Chondrocyte (in vitro differentiated cells): ENCODE data around the gene AP1S1. TPM values are rescaled to one million over a fixed set of nuclear protein-coding genes. Genes with fewer than 3 reads are reported as not detected.
"Not testable (repeated sequence)": the region's sequence is repeated elsewhere in the genome, so short reads cannot be mapped to it uniquely, and the experiment has no call there.

Experiments
- DNase-seq: peaks from one replicate; pipeline ENCODE4 v3.0.0; 2021; ENCODE audit warnings: mixed read lengths, low spot score
- H3K27ac Mint-ChIP-seq: one replicate; pipeline ENCODE4 v1.8.0; 2021; ENCODE audit warnings: mild to moderate bottlenecking, moderate library complexity, mixed read lengths; ENCODE audit not compliant: unreplicated experiment
- H3K27me3 Mint-ChIP-seq: 2 replicates; pipeline ENCODE4 v1.8.0; 2021; ENCODE audit warnings: low read depth, mixed read lengths
- H3K36me3 Mint-ChIP-seq: 2 replicates; pipeline ENCODE4 v1.8.0; 2021; ENCODE audit warnings: low read depth, mixed read lengths
- H3K4me1 Mint-ChIP-seq: 2 replicates; pipeline ENCODE4 v1.8.0; 2021; ENCODE audit warnings: low read depth, mild to moderate bottlenecking, mixed read lengths
- H3K4me3 Mint-ChIP-seq: one replicate; pipeline ENCODE4 v1.8.0; 2021; ENCODE audit warnings: mild to moderate bottlenecking, moderate library complexity, mixed read lengths; ENCODE audit not compliant: unreplicated experiment
- H3K9me3 Mint-ChIP-seq: 2 replicates; pipeline ENCODE4 v1.8.0; 2021; ENCODE audit warnings: low read depth, mixed read lengths
- CTCF ChIP-seq: fragments of 200-600 bp; sonication (generic); IDR thresholded peaks from 2 replicates; pipeline ENCODE4 v1.5.0; 2021; ENCODE audit warnings: antibody characterized with exemption, mild to moderate bottlenecking, moderate library complexity
- total RNA-seq: library from RNA; stranded (reverse); gene quantifications from 3 replicates; pipeline ENCODE4 v1.2.1, GENCODE V29; 2021

Gene AP1S1
- total RNA-seq, 1 donor from 2014 or later: 60.4 TPM

DNA sequence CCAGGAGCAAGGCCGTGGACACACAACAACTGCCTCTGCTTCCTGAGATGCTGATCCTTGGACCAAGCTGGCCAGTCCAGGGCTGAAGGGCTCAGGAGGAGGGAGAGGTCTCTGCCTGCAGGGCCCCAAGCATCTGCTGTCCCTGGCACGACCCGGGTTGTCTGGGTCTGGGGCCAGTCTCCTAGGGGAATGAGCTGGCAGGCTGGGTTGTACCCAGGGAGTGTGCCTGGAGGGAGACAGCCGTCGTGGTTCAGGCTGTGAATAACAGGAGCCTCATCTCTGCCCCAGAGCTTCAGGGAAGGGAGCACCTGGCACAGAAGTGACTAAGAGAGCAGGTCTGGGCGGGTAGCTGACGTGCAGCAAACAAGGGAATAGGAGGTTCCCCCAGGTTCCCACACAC is 45.3 kb upstream of the AP1S1 start:
- Mint-ChIP-seq H3K4me1 (peaks cover 64% of the 10 kb centered on the region), H3K9me3 (no peaks in the 10 kb centered on the region), H3K4me3 (no peak overlapping the region), H3K27ac (peak overlapping the region; percentile 83), H3K27me3 (no peaks in the 10 kb centered on the region), H3K36me3 (no peaks in the 10 kb centered on the region)
- no peak for TF ChIP-seq CTCF
- DNase-seq: no peak

DNA sequence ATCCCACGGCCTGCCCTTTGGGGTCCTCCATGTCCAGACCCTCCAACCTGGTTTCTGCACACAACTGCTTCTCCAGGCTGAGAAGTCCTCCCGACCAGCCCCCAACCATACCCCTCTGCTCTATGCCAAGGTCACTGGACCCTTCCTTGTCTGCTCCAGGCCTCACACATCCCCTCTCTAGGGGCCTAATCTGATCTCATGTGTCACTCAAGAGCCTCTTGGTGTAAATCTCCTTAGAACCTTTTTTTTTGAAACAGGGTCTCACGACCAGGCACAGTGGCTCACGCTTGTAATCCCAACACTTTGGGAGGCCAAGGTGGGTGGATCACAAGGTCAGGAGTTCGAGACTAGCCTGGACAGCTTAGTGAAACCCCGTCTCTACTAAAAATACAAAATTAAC is 44.9 kb upstream of the AP1S1 start:
- no peaks in the 10 kb centered on the region for H3K36me3 Mint-ChIP-seq
- H3K4me1 Mint-ChIP-seq: peaks cover 65% of the 10 kb centered on the region
- no peak for TF ChIP-seq CTCF
- H3K4me3 Mint-ChIP-seq: no peak overlapping the region
- no peaks in the 10 kb centered on the region for H3K9me3 Mint-ChIP-seq
- H3K27me3 Mint-ChIP-seq: no peaks in the 10 kb centered on the region
- peak overlapping the region; percentile 83 for H3K27ac Mint-ChIP-seq
- no peak for DNase-seq

DNA sequence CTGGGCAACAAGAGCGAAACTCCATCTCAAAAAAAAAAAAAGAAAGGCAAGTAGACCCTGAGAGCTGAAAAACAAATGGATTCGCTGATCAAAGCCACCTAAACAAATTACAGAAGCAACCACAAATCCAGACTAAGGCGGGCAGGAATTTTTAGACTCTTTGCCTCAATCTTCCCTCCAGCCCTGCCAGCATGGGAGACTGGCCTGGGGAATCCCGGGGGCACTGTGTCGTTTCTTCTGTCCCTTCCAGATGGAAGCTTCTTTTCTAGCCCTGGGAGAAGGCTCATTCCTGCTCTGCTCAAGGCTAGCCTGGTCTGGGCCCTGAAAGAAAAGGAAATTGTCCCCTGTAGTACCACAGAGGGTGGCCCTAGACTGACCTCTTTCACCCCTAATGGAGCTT is 43.0 kb upstream of the AP1S1 start:
- Mint-ChIP-seq H3K4me1 (peaks cover 65% of the 10 kb centered on the region), H3K36me3 (no peaks in the 10 kb centered on the region), H3K27ac (peak overlapping the region; percentile 94), H3K9me3 (no peaks in the 10 kb centered on the region), H3K27me3 (no peaks in the 10 kb centered on the region), H3K4me3 (no peak overlapping the region)
- no peak for TF ChIP-seq CTCF
- no peak for DNase-seq

GRCh38 chr7:101112233-101112632 is 42.0 kb upstream of the AP1S1 start:
- H3K4me3 Mint-ChIP-seq: peak overlapping the region; percentile 31
- no peaks in the 10 kb centered on the region for H3K27me3 Mint-ChIP-seq
- H3K4me1 Mint-ChIP-seq: peaks cover 75% of the 10 kb centered on the region
- H3K9me3 Mint-ChIP-seq: no peaks in the 10 kb centered on the region
- DNase-seq: peak; percentile 95
- peak overlapping the region; percentile 94 for H3K27ac Mint-ChIP-seq
- no peaks in the 10 kb centered on the region for H3K36me3 Mint-ChIP-seq
- TF ChIP-seq CTCF: no peak

DNA sequence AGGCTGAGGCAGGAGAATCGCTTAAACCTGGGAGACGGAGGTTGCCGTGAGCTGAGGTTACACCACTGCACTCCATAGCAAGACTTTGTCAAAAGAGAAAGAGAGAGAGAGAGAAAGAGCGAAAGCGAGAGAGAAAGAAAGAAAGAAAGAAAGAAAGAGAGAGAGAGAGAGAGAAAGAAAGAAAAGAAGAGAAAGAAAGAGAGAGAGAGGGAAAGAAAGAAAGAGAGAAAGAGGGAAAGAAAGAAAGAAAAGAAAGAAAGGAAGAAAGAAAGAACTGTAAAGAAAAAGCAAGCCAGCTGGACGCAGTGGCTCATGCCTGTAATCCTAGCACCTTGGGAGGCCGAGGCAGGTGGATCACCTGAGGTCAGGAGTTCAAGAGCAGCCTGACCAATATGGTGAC is 41.1 kb upstream of the AP1S1 start:
- not testable (repeated sequence) for H3K4me3 Mint-ChIP-seq, H3K27me3 Mint-ChIP-seq, H3K9me3 Mint-ChIP-seq, DNase-seq, H3K36me3 Mint-ChIP-seq
- H3K4me1 Mint-ChIP-seq: peaks cover 78% of the 10 kb centered on the region
- H3K27ac Mint-ChIP-seq: peak overlapping the region; percentile 94

- Mint-ChIP-seq H3K4me3 (no peak overlapping the region), H3K36me3 (no peaks in the 10 kb centered on the region), H3K4me1 (peaks cover 78% of the 10 kb centered on the region), H3K27me3 (no peaks in the 10 kb centered on the region), H3K9me3 (no peaks in the 10 kb centered on the region), H3K27ac (peak overlapping the region; percentile 22)
- no peak for TF ChIP-seq CTCF
- DNase-seq: no peak
Observed at GRCh38 chr7:101113836-101114235, 40.4 kb upstream of the AP1S1 start.
